C4-2B (cell line): ENCODE data around the gene PTPRN2.

Experiments used
- H3K27ac ChIP-seq: fragments of 450-650 bp; 2 replicates; pipeline ENCODE4 v1.5.1; 2017
- ZFX ChIP-seq: fragments of 450-650 bp; IDR thresholded peaks from 2 replicates; pipeline ENCODE4 v1.6.1; 2017
- TF ChIP-seq, protein P1 (sequence below): fragments of 450-650 bp; conservative IDR thresholded peaks from 2 replicates; pipeline ENCODE4 v1.5.1; 2017; ENCODE audit warnings: mild to moderate bottlenecking

PTPRN2 gene

DNA sequence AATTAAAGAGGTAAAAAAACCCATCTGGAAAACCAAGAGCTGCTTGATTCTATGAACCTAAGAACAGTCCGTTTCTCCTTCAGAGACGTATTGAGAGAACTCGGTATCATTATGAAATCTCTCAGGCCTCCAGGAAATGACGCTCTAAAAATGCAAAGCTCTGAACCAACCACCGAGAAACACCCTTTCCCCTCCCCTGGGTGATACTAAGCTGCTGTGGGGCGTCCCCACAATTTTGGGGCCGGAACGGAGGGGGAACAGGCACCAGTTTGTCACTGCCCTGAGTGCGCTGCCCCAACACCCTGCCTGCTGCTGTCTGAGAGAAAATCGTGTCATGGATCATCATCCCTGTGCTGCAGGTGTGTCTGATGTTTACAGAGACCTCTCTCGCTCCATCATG lies 741.4 kb downstream of the PTPRN2 start:
- no peak for TF ChIP-seq ZFX
- TF ChIP-seq, protein P1, sequence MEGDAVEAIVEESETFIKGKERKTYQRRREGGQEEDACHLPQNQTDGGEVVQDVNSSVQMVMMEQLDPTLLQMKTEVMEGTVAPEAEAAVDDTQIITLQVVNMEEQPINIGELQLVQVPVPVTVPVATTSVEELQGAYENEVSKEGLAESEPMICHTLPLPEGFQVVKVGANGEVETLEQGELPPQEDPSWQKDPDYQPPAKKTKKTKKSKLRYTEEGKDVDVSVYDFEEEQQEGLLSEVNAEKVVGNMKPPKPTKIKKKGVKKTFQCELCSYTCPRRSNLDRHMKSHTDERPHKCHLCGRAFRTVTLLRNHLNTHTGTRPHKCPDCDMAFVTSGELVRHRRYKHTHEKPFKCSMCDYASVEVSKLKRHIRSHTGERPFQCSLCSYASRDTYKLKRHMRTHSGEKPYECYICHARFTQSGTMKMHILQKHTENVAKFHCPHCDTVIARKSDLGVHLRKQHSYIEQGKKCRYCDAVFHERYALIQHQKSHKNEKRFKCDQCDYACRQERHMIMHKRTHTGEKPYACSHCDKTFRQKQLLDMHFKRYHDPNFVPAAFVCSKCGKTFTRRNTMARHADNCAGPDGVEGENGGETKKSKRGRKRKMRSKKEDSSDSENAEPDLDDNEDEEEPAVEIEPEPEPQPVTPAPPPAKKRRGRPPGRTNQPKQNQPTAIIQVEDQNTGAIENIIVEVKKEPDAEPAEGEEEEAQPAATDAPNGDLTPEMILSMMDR, result no peak
- H3K27ac ChIP-seq, result no peak overlapping the region

GRCh38 chr7:157845203-157845835 lies 742.3 kb downstream of the PTPRN2 start:
- TF ChIP-seq, protein P1, result no peak
- no peak for TF ChIP-seq ZFX
- no peak overlapping the region for H3K27ac ChIP-seq

DNA sequence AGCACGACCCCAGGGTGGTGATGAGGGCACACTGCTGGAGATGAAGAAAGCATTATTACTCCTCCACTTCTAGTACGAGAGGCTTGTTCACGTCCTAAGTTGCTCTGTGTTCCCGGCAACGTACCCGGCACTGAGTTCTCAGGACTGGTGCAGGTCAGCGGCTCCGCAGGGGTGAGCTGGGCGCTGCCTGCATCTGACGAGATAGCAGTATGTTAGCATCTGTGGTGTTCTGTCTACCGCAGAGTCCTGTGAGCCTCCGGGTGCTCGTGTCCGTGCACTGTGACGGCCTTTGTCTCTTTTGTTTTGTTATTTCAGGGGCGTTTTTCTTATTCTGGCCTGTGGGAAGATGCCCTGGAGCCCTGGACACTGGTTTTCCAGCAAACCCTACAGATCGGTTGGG lies 743.0 kb downstream of the PTPRN2 start:
- no peak overlapping the region for H3K27ac ChIP-seq
- TF ChIP-seq, protein P1, result no peak
- TF ChIP-seq ZFX, result no peak

DNA sequence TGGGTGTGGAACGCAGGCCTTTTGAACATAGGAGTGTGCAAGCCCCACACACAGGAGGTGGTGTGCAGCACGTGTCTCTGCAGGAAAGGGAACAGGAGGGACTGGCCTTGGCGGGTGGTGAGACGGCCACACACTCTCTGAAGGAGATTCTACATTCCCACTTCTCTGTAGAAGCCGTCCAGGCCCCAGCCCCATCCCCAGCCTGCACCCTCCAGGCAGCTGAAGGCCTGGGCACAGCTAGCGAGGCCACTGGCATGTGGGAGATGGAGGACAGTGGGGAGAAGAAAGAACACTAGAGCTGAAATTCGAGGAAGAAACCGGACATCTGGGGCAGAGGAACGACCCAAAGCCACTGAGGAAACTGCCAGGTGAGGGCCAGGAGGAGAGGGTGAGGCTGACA lies 743.5 kb downstream of the PTPRN2 start:
- no peak overlapping the region for H3K27ac ChIP-seq
- TF ChIP-seq, protein P1, result no peak
- no peak for TF ChIP-seq ZFX

- TF ChIP-seq ZFX, result no peak
- TF ChIP-seq, protein P1, result no peak
- no peak overlapping the region for H3K27ac ChIP-seq
Observed at GRCh38 chr7:157843336-157844140, 744.1 kb downstream of the PTPRN2 start.

- no peak overlapping the region for H3K27ac ChIP-seq
- no peak for TF ChIP-seq ZFX
- TF ChIP-seq, protein P1, result no peak
Observed at GRCh38 chr7:157841773-157842370, 745.8 kb downstream of the PTPRN2 start.
